Suprapubic skin (tissue), 4 donors: ENCODE results near the gene FKBP9. TPM values are rescaled to one million over a fixed set of nuclear protein-coding genes. Genes with fewer than 3 reads are reported as not detected.
"Not testable (repeated sequence)": the region's sequence is repeated elsewhere in the genome, so short reads cannot be mapped to it uniquely, and the experiment has no call there.

Source experiments
- DNase-seq, 2 donors: peaks; one replicate each; pipeline ENCODE4 v3.0.0-alpha.2; 2019; ENCODE audit warnings: low spot score in 2 of 2
- H3K27ac ChIP-seq: fragments of 200-600 bp; sonication (generic); one replicate; pipeline ENCODE4 v1.5.1; 2019
- H3K27me3 ChIP-seq: fragments of 200-600 bp; sonication (generic); one replicate; pipeline ENCODE4 v1.5.1; 2019
- H3K36me3 ChIP-seq: fragments of 200-600 bp; sonication (generic); one replicate; pipeline ENCODE4 v1.5.1; 2019
- H3K4me1 ChIP-seq: fragments of 200-600 bp; sonication (generic); one replicate; pipeline ENCODE4 v1.5.1; 2019
- H3K4me3 ChIP-seq: fragments of 200-600 bp; sonication (generic); one replicate; pipeline ENCODE4 v1.5.1; 2019; ENCODE audit warnings: mild to moderate bottlenecking
- H3K9me3 ChIP-seq: fragments of 200-600 bp; sonication (generic); one replicate; pipeline ENCODE4 v1.5.1; 2019
- CTCF ChIP-seq, 2 donors: fragments of 200-600 bp in 1 of 2; fragments of 450-650 bp in 1 of 2; sonication (generic) in 1 of 2; IDR thresholded peaks; one replicate each; pipeline ENCODE4 v1.5.1; 2016 to 2019; ENCODE audit warnings: antibody characterized with exemption in 2 of 2, mild to moderate bottlenecking in 1 of 2, moderate library complexity in 1 of 2
- EP300 ChIP-seq: sonication (generic); formaldehyde crosslinking; IDR thresholded peaks from one replicate; pipeline ENCODE4 v1.6.1; 2017; ENCODE audit warnings: antibody characterized with exemption
- POLR2A ChIP-seq, 2 donors: fragments of 450-650 bp; IDR thresholded peaks; one replicate each; pipeline ENCODE4 v1.6.1; 2017; ENCODE audit warnings: antibody characterized with exemption in 2 of 2, mild to moderate bottlenecking in 2 of 2, moderate library complexity in 2 of 2
- POLR2AphosphoS5 ChIP-seq, 3 donors: sonication (generic); formaldehyde crosslinking; IDR thresholded peaks; one replicate each; pipeline ENCODE4 v1.6.1; 2017; ENCODE audit warnings: antibody characterized with exemption in 3 of 3
- WGBS: methylation state at CpG from one replicate; pipeline ENCODE4 v1.1.5; 2018; 5-methylcytosine and 5-hydroxymethylcytosine counted together
- total RNA-seq, 4 donors: library from RNA; depleted of rRNA; stranded (reverse); fragments of >200 nt; gene quantifications; one replicate each; pipeline ENCODE4 v1.1.0, GENCODE V29; 2016

The FKBP9 gene
- 100 to 1,000 TPM in 1 of 4 donors, 10 to 100 TPM in 3; 79.7 to 131 (median 93.5) TPM for total RNA-seq

DNA sequence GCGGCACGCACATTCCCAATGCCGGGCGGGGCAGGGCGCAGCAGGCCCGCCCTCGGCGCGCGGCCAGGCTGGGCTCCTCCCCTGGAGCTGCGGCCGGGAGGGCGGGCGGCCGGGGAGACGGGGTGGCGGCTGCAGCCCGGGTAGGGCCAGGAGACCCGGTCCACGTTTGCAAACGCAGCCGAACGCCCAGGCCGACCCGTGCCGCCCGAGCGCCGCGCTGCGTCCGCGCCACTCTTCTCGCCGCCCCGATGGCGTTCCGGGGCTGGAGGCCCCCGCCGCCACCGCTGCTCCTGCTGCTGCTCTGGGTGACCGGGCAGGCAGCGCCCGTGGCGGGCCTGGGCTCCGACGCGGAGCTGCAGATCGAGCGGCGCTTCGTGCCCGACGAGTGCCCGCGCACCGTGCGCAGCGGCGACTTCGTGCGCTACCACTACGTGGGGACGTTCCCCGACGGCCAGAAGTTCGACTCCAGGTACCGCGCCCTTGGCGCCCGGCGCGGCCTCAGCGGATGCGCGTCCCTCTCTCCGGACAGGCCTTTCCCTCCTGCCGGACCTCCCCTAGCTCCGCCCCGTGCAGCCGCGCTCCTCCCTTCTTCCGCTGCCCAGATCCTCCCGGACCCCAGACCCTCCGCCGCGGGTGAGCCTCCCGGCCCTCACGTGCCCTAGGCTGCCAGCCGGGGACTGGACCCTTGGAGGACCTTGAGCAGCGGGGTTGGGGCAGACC lies at the start of gene FKBP9:
Gene FKBP9 (plus strand): TSS at position 115 of the 720 bp plus-strand sequence. CDS start 134 bp downstream, at position 249.
- TF ChIP-seq POLR2AphosphoS5 (IDR thresholded peaks at IDR 0.05), result no peak
- TF ChIP-seq POLR2A (IDR thresholded peaks at IDR 0.05), result peak in 1 of 2 donors; percentile 36
- WGBS, result 2% methylated on average over 37 of the region's 91 CpGs
- H3K9me3 ChIP-seq, result no peaks in the 10 kb centered on the region
- H3K4me3 ChIP-seq, result peak within 1 kb of the TSS; percentile 99
- no peaks in the 10 kb centered on the region for H3K27me3 ChIP-seq
- H3K4me1 ChIP-seq, result peaks cover 27% of the 10 kb centered on the region
- peak; percentile 87 to 91 for DNase-seq
- H3K27ac ChIP-seq, result peak within 1 kb of the TSS; percentile 96
- no peaks in the 10 kb centered on the region for H3K36me3 ChIP-seq

- H3K27ac ChIP-seq, result no peak overlapping the region
- WGBS, result 95% methylated on average over 1 of the region's 1 CpG
- H3K36me3 ChIP-seq, result peaks cover 9% of the 10 kb centered on the region
- H3K9me3 ChIP-seq, result no peaks in the 10 kb centered on the region
- H3K4me1 ChIP-seq, result peaks cover 7% of the 10 kb centered on the region
- H3K4me3 ChIP-seq, result no peak overlapping the region
- H3K27me3 ChIP-seq, result no peaks in the 10 kb centered on the region
- no peak for DNase-seq
- TF ChIP-seq EP300, result no peak
- TF ChIP-seq CTCF (IDR thresholded peaks at IDR 0.05), result no peak
- no peak for TF ChIP-seq POLR2AphosphoS5 (IDR thresholded peaks at IDR 0.05)
- no peak for TF ChIP-seq POLR2A (IDR thresholded peaks at IDR 0.05)
Measured at GRCh38 chr7:32910195-32910594, 47.0 kb upstream of the FKBP9 start.

GRCh38 chr7:32914184-32914583 lies 43.1 kb upstream of the FKBP9 start:
- peaks cover 45% of the 10 kb centered on the region for H3K36me3 ChIP-seq
- H3K27me3 ChIP-seq, result no peaks in the 10 kb centered on the region
- no peak for DNase-seq
- no peak overlapping the region for H3K4me3 ChIP-seq
- no peaks in the 10 kb centered on the region for H3K4me1 ChIP-seq
- no peaks in the 10 kb centered on the region for H3K9me3 ChIP-seq
- no peak overlapping the region for H3K27ac ChIP-seq
- 93% methylated on average over 1 of the region's 1 CpG for WGBS
- TF ChIP-seq POLR2AphosphoS5 (IDR thresholded peaks at IDR 0.05) (no peak), CTCF (IDR thresholded peaks at IDR 0.05) (no peak), POLR2A (IDR thresholded peaks at IDR 0.05) (no peak), EP300 (no peak)

GRCh38 chr7:32915041-32915536 lies 42.2 kb upstream of the FKBP9 start:
- 98% methylated on average over 5 of the region's 5 CpGs for WGBS

GRCh38 chr7:32916006-32916405 lies 41.2 kb upstream of the FKBP9 start:
- Histone ChIP-seq H3K27me3 (no peaks in the 10 kb centered on the region), H3K36me3 (peaks cover 53% of the 10 kb centered on the region), H3K9me3 (no peaks in the 10 kb centered on the region), H3K4me1 (no peaks in the 10 kb centered on the region), H3K4me3 (no peak overlapping the region), H3K27ac (no peak overlapping the region)
- no peak for DNase-seq
- no peak for TF ChIP-seq CTCF (IDR thresholded peaks at IDR 0.05)
- TF ChIP-seq EP300, result no peak
- no peak for TF ChIP-seq POLR2AphosphoS5 (IDR thresholded peaks at IDR 0.05)
- TF ChIP-seq POLR2A (IDR thresholded peaks at IDR 0.05), result no peak
- 98% methylated on average over 3 of the region's 3 CpGs for WGBS

More at GRCh38 chr7:32915041-32915536, 42.2 kb upstream of the FKBP9 start:
- no peaks in the 10 kb centered on the region for H3K27me3 ChIP-seq
- H3K27ac ChIP-seq, result no peak overlapping the region
- H3K4me1 ChIP-seq, result no peaks in the 10 kb centered on the region
- H3K36me3 ChIP-seq, result peaks cover 47% of the 10 kb centered on the region
- no peak for TF ChIP-seq POLR2AphosphoS5 (IDR thresholded peaks at IDR 0.05)
- TF ChIP-seq POLR2A (IDR thresholded peaks at IDR 0.05), result no peak
- no peak for TF ChIP-seq EP300
- no peak for TF ChIP-seq CTCF (IDR thresholded peaks at IDR 0.05)
- no peak overlapping the region for H3K4me3 ChIP-seq
- no peaks in the 10 kb centered on the region for H3K9me3 ChIP-seq
- DNase-seq, result no peak

DNA sequence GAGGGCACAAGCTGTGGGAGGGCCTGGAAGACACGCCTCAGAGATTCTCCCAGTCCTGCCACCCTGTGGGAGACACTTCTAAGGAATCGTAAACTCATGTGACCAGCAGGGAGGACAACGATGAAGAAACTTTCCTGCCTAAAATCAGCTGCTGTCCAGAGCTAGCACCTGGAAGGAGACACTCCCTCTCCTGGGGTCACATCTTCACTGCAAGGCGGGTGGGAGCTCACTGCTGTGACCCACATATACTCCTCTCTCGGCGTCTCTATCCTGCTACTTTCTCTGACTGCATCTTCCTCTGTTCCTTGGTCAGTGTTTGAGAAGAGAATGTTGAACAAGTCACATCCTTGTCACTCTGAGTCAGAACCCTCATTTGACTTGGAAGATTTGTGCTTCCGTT lies 40.2 kb upstream of the FKBP9 start:
- DNase-seq, H3K9me3 ChIP-seq, H3K4me3 ChIP-seq, H3K27ac ChIP-seq, H3K27me3 ChIP-seq, H3K4me1 ChIP-seq: not testable (repeated sequence)
- WGBS, result 85% methylated on average over 7 of the region's 7 CpGs
- H3K36me3 ChIP-seq, result peaks cover 62% of the 10 kb centered on the region
